Body of pancreas (tissue), 4 donors: ENCODE results near the gene AGPAT4. TPM values are rescaled to one million over a fixed set of nuclear protein-coding genes. Genes with fewer than 3 reads are reported as not detected.
"Not testable (repeated sequence)": the region's sequence is repeated elsewhere in the genome, so short reads cannot be mapped to it uniquely, and the experiment has no call there.

Source experiments
- ATAC-seq: fragments of 150-250 bp; one replicate; pipeline ENCODE4 v1.9.1; 2016
- DNase-seq, 4 donors: peaks; one replicate each; pipeline ENCODE4 v3.0.0-alpha.2; 2019
- H3K27ac ChIP-seq, 4 donors: fragments of 200-600 bp; sonication (generic); 1 replicate in 3 of 4; 2 replicates in 1 of 4; pipeline versions ENCODE4 v1.5.1 to v1.6.1; 2016 to 2019; ENCODE audit warnings: mild to moderate bottlenecking in 1 of 4, mixed read lengths in 1 of 4, moderate library complexity in 1 of 4
- H3K27me3 ChIP-seq, 2 donors: fragments of 200-600 bp; sonication (generic); one replicate each; pipeline ENCODE4 v1.6.0; 2016; ENCODE audit warnings: mild to moderate bottlenecking in 1 of 2
- H3K36me3 ChIP-seq, 2 donors: fragments of 200-600 bp; sonication (generic); replicated peaks in 1 of 2; 2 replicates each; pipeline ENCODE4 v1.5.1; 2016; ENCODE audit warnings: low read depth in 2 of 2; ENCODE audit not compliant: insufficient read depth in 1 of 2
- H3K4me1 ChIP-seq: fragments of 200-600 bp; sonication (generic); one replicate; pipeline ENCODE4 v1.6.0; 2016
- H3K4me3 ChIP-seq, 2 donors: fragments of 200-600 bp; sonication (generic); 1 replicate in 1 of 2; 2 replicates in 1 of 2; pipeline ENCODE4 v1.5.1; 2016 to 2019
- H3K9me3 ChIP-seq, 3 donors: fragments of 200-600 bp; sonication (generic); 1 replicate in 2 of 3; 2 replicates in 1 of 3; pipeline ENCODE4 v1.5.1; 2016
- POLR2A ChIP-seq, 3 donors: fragments of 450-650 bp; IDR thresholded peaks; one replicate each; pipeline ENCODE4 v1.6.1; 2016; ENCODE audit warnings: antibody characterized with exemption in 3 of 3, mild to moderate bottlenecking in 2 of 3
- WGBS, 2 donors: methylation state at CpG; one replicate each; pipeline ENCODE4 v1.1.5; 2017; 5-methylcytosine and 5-hydroxymethylcytosine counted together
- intact Hi-C: fragments of 100-400 bp; cut with DNase I; formaldehyde crosslinking; loops from one replicate; pipeline ENCODE4 v1.15.1; 2023
- total RNA-seq, 2 donors: library from RNA; depleted of rRNA; stranded (reverse); fragments of >200 nt; gene quantifications; one replicate each; pipeline ENCODE4 v1.1.0, GENCODE V29; 2016
- TF ChIP-seq, protein P1 (sequence below), 7 experiments: fragments of 450-650 bp in 4 of 7; fragments of 200-600 bp in 3 of 7; sonication (generic) in 3 of 7; IDR thresholded peaks; one replicate each; pipeline ENCODE4 v1.5.1; 2016 to 2019; ENCODE audit warnings: antibody characterized with exemption in 7 of 7

The AGPAT4 gene, protein sequence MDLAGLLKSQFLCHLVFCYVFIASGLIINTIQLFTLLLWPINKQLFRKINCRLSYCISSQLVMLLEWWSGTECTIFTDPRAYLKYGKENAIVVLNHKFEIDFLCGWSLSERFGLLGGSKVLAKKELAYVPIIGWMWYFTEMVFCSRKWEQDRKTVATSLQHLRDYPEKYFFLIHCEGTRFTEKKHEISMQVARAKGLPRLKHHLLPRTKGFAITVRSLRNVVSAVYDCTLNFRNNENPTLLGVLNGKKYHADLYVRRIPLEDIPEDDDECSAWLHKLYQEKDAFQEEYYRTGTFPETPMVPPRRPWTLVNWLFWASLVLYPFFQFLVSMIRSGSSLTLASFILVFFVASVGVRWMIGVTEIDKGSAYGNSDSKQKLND
- total RNA-seq, result 1 to 10 TPM; 1.3 to 2.6 TPM

DNA sequence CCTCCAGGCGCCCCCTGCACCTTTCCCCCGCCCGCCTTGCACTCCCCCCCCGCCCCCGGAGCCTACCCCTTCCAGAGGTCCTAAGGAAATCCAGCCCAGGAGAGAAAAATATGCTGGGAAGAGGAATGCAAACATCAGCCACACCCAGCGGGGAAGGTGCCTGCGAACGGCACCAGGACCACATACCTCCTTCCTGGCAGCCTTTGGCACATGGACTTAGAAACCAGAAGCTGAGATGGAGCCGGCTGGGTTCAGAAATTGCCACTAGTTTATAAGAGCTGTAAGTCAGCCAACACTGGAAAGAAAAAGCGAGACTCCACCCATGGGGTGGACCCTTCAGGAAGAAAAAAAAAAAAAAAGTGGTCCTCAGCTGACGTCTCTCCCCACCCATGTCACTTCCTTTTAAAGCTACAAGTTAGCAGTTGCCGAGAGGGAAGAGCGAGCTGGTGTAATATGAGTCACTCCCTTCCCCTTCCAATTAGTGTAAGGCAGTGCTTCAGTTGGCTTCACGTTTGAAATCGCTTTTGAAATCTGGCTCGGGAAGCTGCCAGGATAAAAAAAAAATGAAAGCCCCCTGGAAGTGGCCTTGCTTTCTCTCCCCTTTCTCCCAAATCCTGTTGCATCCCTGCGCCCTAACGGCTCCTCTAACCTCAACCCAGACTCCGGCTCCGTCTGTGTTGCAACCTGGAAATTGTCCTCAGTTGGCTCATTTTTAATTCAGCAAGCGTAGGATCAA lies at the start of gene AGPAT4:
Gene AGPAT4 (minus strand): TSS at position 310 of the 736 bp plus-strand sequence. CDS start 41,848 bp downstream, outside the sequence.
- TF ChIP-seq, protein P1, sequence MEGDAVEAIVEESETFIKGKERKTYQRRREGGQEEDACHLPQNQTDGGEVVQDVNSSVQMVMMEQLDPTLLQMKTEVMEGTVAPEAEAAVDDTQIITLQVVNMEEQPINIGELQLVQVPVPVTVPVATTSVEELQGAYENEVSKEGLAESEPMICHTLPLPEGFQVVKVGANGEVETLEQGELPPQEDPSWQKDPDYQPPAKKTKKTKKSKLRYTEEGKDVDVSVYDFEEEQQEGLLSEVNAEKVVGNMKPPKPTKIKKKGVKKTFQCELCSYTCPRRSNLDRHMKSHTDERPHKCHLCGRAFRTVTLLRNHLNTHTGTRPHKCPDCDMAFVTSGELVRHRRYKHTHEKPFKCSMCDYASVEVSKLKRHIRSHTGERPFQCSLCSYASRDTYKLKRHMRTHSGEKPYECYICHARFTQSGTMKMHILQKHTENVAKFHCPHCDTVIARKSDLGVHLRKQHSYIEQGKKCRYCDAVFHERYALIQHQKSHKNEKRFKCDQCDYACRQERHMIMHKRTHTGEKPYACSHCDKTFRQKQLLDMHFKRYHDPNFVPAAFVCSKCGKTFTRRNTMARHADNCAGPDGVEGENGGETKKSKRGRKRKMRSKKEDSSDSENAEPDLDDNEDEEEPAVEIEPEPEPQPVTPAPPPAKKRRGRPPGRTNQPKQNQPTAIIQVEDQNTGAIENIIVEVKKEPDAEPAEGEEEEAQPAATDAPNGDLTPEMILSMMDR (IDR thresholded peaks at IDR 0.05), result no peak
- TF ChIP-seq POLR2A (IDR thresholded peaks at IDR 0.05), result peak in 2 of 3 donors; percentile 46 to 50
- no peaks in the 10 kb centered on the region for H3K36me3 ChIP-seq
- peak within 1 kb of the TSS; percentile 15 to 38 for H3K4me3 ChIP-seq
- H3K9me3 ChIP-seq, result no peaks in the 10 kb centered on the region
- peak within 1 kb of the TSS in 2 of 4 donors; percentile 38 to 66 for H3K27ac ChIP-seq
- ATAC-seq (peak; percentile 94), DNase-seq (peak; percentile 45 to 85 (median 74))
- peaks cover 22% of the 10 kb centered on the region for H3K4me1 ChIP-seq
- intact Hi-C loops, result no loop called here
- H3K27me3 ChIP-seq, result no peaks in the 10 kb centered on the region
- WGBS, 2 donors, result 1% methylated on average over 21 of the region's 21 CpGs

DNA sequence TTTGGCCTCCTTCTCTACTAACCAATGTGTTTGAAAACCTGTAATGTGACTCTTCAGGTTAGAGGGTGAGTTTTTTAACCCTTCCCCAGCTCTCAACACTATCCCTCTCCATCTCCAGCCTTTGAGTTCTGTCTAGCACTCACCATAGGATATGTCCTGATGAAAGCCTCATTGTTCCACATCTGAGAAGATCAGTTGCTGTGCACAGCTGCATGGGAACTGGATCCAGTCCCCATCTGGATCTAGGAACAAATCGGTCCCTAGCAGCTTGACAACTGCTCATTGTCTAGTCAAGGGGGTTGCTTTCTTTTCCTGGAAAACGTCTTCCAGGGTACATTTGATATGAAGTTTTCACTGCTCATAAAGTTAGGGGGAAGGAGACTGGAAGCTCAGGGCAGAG lies 45.4 kb upstream of the AGPAT4 start:
- DNase-seq, result no peak

DNA sequence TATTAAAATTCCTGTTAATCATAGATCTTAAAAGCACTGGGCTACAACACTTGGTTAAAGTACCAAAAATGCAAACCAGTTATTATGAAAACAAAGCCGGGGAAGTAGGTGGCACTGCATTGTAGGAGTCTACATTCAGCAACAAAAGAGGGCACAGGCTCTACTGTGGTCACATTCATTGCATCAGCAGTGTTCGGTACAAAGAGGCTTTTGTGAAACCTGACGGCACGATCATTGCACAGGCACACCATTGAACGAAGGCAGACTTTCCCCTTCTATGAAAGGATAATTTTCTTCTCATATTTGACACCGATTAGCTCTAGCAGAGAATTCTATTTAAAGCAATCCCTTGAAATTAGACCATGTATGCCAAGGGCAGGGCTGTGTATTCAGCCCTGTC lies 44.6 kb upstream of the AGPAT4 start:
- H3K27me3 ChIP-seq, result no peaks in the 10 kb centered on the region
- intact Hi-C loops, result no loop called here
- ATAC-seq, result no peak
- no peaks in the 10 kb centered on the region for H3K36me3 ChIP-seq
- no peak for DNase-seq
- no peak overlapping the region for H3K27ac ChIP-seq
- no peak overlapping the region for H3K4me3 ChIP-seq
- peaks cover 0 to 7% (median 0%) of the 10 kb centered on the region in 3 donors for H3K9me3 ChIP-seq
- no peak for TF ChIP-seq POLR2A (IDR thresholded peaks at IDR 0.05)
- TF ChIP-seq, protein P1 (IDR thresholded peaks at IDR 0.05), result no peak
- WGBS, 2 donors, result 50 to 54% methylated on average over 6 of the region's 6 CpGs
- H3K4me1 ChIP-seq, result peaks cover 6% of the 10 kb centered on the region

More for the DNA sequence above, 45.4 kb upstream of the AGPAT4 start:
- no peaks in the 10 kb centered on the region for H3K27me3 ChIP-seq
- peaks cover 6% of the 10 kb centered on the region for H3K4me1 ChIP-seq
- H3K27ac ChIP-seq, result no peak overlapping the region
- H3K4me3 ChIP-seq, result no peak overlapping the region
- H3K36me3 ChIP-seq, result no peaks in the 10 kb centered on the region
- WGBS, 2 donors, result 28 to 32% methylated on average over 2 of the region's 2 CpGs
- TF ChIP-seq POLR2A (IDR thresholded peaks at IDR 0.05), result no peak
- TF ChIP-seq, protein P1 (IDR thresholded peaks at IDR 0.05), result no peak
- no peak for ATAC-seq
- intact Hi-C loops, result no loop called here
- peaks cover 0 to 7% (median 0%) of the 10 kb centered on the region in 3 donors for H3K9me3 ChIP-seq

DNA sequence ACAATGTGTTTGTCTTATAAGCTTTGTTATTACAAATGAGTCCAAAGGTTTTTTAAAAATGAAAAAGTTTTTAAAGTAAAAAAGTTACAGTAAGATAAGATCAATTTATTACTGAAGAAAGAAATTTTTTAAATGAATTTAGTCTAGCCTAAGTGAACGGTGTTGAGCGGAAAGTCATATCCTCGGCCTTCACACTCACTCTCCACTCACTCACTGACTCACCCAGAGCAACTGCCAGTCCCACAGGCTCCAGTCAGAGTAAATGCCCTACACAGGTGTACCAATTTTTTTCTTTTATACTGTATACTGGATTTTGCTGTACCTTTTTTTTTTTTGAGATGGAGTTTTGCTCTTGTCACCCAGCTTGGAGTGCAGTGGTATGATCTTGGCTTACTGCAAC lies 42.7 kb upstream of the AGPAT4 start:
- no peak overlapping the region for H3K4me3 ChIP-seq
- no peak for DNase-seq
- no peaks in the 10 kb centered on the region for H3K27me3 ChIP-seq
- peaks cover 0 to 7% (median 0%) of the 10 kb centered on the region in 3 donors for H3K9me3 ChIP-seq
- peaks cover 6% of the 10 kb centered on the region for H3K4me1 ChIP-seq
- no peak for ATAC-seq
- H3K36me3 ChIP-seq, result no peaks in the 10 kb centered on the region
- TF ChIP-seq, protein P1 (IDR thresholded peaks at IDR 0.05), result no peak
- no peak for TF ChIP-seq POLR2A (IDR thresholded peaks at IDR 0.05)
- intact Hi-C loops, result no loop called here
- WGBS, 2 donors, result 95 to 96% methylated on average over 3 of the region's 3 CpGs
- H3K27ac ChIP-seq, result no peak overlapping the region

DNA sequence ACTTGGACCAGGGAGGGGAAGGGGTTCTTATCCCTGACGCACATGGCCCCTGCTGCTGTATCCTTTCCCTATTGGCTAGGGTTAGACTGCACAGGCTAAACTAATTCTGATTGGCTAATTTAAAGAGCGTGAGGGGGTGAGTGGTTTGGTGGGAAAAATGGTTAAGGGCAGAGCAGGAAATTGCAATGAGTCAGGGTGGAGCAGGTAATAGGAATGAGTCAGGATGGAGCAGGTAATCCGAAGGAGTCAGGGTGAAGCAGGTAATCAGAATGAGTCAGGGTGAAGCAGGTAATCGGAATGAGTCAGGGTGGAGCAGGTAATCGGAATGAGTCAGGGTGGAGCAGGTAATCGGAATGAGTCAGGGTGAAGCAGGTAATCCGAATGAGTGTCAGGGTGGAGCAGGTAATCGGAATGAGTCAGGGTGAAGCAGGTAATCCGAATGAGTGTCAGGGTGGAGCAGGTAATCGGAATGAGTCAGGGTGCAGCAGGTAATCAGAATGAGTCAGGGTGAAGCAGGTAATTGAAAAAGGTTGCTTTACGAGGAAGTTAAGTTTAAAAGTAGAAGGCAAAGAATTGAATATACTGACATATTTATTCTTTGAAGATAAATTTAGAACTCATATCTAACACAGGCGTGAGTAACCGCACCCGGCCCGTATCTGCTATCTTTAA lies 41.5 kb upstream of the AGPAT4 start:
- intact Hi-C loops, H3K4me3 ChIP-seq, ATAC-seq, H3K36me3 ChIP-seq, H3K27ac ChIP-seq, DNase-seq, H3K27me3 ChIP-seq, H3K9me3 ChIP-seq, H3K4me1 ChIP-seq: not testable (repeated sequence)
- WGBS, 2 donors, result 83 to 87% methylated on average over 15 of the region's 15 CpGs

DNA sequence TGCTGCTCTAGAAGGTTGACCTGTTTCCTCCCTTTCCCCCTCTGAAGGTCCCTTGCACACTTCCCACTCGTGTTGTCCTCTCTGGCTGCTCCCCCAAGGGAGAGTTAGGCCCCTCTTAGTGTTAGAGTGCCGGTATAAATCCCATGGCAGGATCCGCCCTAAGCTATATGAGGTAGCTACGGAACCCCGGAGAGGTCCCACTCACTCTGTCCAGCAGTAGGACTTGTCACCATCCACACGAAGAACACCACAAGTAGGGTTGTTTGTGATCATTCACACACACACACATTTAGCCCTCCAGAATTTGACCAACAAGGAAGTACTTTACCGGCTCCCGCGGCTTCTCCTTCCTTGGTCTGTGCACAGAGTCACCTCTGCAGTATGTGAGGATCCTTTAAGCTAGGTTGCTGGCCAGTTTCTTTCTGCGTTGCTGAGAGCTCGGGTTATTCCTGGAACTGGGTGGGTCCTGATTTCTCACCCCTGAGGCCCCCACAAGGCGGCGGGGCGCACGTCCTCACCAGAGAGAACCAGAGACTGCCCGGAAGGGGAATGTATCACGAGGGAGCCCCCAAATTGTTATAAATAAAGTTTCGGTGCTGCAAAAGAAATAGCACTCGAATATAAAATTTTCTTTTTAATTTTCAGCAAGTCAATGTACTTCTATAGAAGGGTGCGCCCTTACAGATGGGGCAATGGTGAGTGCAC lies 40.8 kb upstream of the AGPAT4 start:
- H3K4me1 ChIP-seq, H3K27ac ChIP-seq, ATAC-seq, DNase-seq, intact Hi-C loops, H3K9me3 ChIP-seq, H3K4me3 ChIP-seq, H3K27me3 ChIP-seq, H3K36me3 ChIP-seq: not testable (repeated sequence)
- WGBS, 2 donors, result 93 to 94% methylated on average over 20 of the region's 20 CpGs
